Measurements from ENCODE around the gene CUL3. TPM values are rescaled to one million over a fixed set of nuclear protein-coding genes. Genes with fewer than 3 reads are reported as not detected.

CUL3 gene
- total and polyA plus RNA-seq, 10 of the 15 experiments (the other 5 are each of a cell fraction or from before 2014, with no cell fraction given), result 22.0 to 95.4 (median 53.4) TPM

DNA sequence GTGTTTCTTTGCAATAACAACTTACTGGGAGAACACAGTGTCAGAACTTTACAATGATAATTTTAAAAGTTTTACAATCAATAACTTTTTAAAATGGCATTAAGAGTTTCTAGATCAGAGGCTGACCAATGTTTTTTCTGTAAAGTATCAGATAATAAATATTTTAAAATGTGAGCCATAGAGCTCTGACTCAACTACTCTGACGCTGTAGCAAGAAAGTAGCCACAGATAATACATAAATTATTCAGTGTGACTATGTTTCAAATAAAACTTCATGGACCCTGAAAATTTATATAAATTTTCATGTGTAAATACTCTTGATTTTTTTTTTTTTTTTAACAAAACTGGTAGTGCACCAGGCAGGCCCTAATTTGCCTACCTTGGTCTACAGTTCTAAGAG, 77.4 kb downstream of the CUL3 start:
- Histone ChIP-seq H3K27me3 (replicated peaks in 1 of 2; ENCODE audit: control insufficient read depth in 2 of 2, insufficient read depth in 2 of 2, low read length in 1 of 2) (no peaks in the 10 kb centered on the region), H3K4me1 (ENCODE audit: control insufficient read depth, insufficient read depth, low read length) (no peaks in the 10 kb centered on the region), H3K9me3 (replicated peaks; ENCODE audit: control insufficient read depth, insufficient read depth, low read length) (no peaks in the 10 kb centered on the region), H3K4me2 (ENCODE audit: control insufficient read depth, insufficient read depth) (no peak overlapping the region), H3K4me3 (no peak overlapping the region), H3K79me2 (ENCODE audit: control insufficient read depth, insufficient read depth, low read length) (no peaks in the 10 kb centered on the region), H3K36me3 (ENCODE audit: control insufficient read depth in 2 of 2, insufficient read depth in 2 of 2, low read length in 1 of 2) (peaks cover 2 to 15% of the 10 kb centered on the region in 2 experiments), H3K27ac (ENCODE audit: control insufficient read depth, insufficient read depth) (no peak overlapping the region), H2AFZ (ENCODE audit: control insufficient read depth, low read depth, low read length) (no peak overlapping the region), H4K20me1 (ENCODE audit: control insufficient read depth, insufficient read depth) (no peaks in the 10 kb centered on the region), H3K9ac (ENCODE audit: control insufficient read depth, insufficient read depth, low read length) (no peak overlapping the region)
- RAD21 ChIA-PET (ENCODE audit: unreplicated experiment), result interaction anchor here (0.9 kb wide), 1 partner anchor 12 kb away, joined by 3 read pairs; no protein-coding TSS in a partner anchor
- in situ Hi-C loops (cut with MboI), result no loop called here
- no peak for ATAC-seq
- POLR2A ChIA-PET, result no interaction called here
- BruUV-seq (replicated peaks), result no TSS peak
- intact Hi-C loops (cut with micrococcal nuclease; ENCODE audit: unreplicated experiment), result no loop called here
- 100% methylated on average over 1 of the region's 1 CpG for WGBS (ENCODE audit: insufficient coverage, insufficient replicate concordance, low lambda C conversion rate, missing lambda C conversion rate)
- DNase-seq (ENCODE audit: low read depth, low spot score), result no peak
- no peak for FAIRE-seq
- SMC1A ChIA-PET (ENCODE audit: uncharacterized antibody, unreplicated experiment), result interaction anchor here (1.9 kb wide), 1 partner anchor 75 kb away, joined by 7 read pairs; no protein-coding TSS in a partner anchor
- CTCF ChIA-PET, result interaction anchor here (0.7 to 3.1 kb wide), 3 partner anchors 10 to 139 kb away, joined by 3 to 10 read pairs (median 3); no protein-coding TSS in a partner anchor
- TF ChIP-seq NFYB (IDR thresholded peaks at IDR 0.05; ENCODE audit: insufficient read depth, low read depth, low read length) (no peak), MTA3 (IDR thresholded peaks at IDR 0.05; ENCODE audit: borderline replicate concordance, low read length) (no peak), NRF1 (conservative IDR thresholded peaks at IDR 0.05; ENCODE audit: low read depth, low read length) (no peak), LARP7 (IDR thresholded peaks at IDR 0.05) (no peak), RUNX3 (IDR thresholded peaks at IDR 0.05; ENCODE audit: low read length) (no peak), EGR1 (IDR thresholded peaks at IDR 0.05; ENCODE audit: borderline replicate concordance in 1 of 2, low read depth in 2 of 2, low read length in 2 of 2) (no peak), SMAD5 (IDR thresholded peaks at IDR 0.05; ENCODE audit: low read depth) (no peak), TBL1XR1 (IDR thresholded peaks at IDR 0.05; ENCODE audit: low read depth, low read length) (no peak), IRF4 (IDR thresholded peaks at IDR 0.05; ENCODE audit: low read depth, low read length) (no peak), CHD1 (IDR thresholded peaks at IDR 0.05; ENCODE audit: low read depth, low read length) (no peak), CHD2 (IDR thresholded peaks at IDR 0.05; ENCODE audit: borderline replicate concordance, low read depth, low read length) (no peak), CEBPB (IDR thresholded peaks at IDR 0.05; ENCODE audit: borderline replicate concordance in 1 of 2, low read depth in 2 of 2, low read length in 2 of 2) (no peak), TCF12 (IDR thresholded peaks at IDR 0.05; ENCODE audit: low read depth, low read length) (no peak), SRF (IDR thresholded peaks at IDR 0.05; ENCODE audit: low read depth in 2 of 2, low read length in 2 of 2) (no peak)
- TF ChIP-seq, protein P1, sequence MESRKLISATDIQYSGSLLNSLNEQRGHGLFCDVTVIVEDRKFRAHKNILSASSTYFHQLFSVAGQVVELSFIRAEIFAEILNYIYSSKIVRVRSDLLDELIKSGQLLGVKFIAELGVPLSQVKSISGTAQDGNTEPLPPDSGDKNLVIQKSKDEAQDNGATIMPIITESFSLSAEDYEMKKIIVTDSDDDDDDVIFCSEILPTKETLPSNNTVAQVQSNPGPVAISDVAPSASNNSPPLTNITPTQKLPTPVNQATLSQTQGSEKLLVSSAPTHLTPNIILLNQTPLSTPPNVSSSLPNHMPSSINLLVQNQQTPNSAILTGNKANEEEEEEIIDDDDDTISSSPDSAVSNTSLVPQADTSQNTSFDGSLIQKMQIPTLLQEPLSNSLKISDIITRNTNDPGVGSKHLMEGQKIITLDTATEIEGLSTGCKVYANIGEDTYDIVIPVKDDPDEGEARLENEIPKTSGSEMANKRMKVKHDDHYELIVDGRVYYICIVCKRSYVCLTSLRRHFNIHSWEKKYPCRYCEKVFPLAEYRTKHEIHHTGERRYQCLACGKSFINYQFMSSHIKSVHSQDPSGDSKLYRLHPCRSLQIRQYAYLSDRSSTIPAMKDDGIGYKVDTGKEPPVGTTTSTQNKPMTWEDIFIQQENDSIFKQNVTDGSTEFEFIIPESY (IDR thresholded peaks at IDR 0.05), result no peak
- TF ChIP-seq, protein P2, sequence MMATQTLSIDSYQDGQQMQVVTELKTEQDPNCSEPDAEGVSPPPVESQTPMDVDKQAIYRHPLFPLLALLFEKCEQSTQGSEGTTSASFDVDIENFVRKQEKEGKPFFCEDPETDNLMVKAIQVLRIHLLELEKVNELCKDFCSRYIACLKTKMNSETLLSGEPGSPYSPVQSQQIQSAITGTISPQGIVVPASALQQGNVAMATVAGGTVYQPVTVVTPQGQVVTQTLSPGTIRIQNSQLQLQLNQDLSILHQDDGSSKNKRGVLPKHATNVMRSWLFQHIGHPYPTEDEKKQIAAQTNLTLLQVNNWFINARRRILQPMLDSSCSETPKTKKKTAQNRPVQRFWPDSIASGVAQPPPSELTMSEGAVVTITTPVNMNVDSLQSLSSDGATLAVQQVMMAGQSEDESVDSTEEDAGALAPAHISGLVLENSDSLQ (IDR thresholded peaks at IDR 0.05), result no peak
- TF ChIP-seq, protein P3, sequence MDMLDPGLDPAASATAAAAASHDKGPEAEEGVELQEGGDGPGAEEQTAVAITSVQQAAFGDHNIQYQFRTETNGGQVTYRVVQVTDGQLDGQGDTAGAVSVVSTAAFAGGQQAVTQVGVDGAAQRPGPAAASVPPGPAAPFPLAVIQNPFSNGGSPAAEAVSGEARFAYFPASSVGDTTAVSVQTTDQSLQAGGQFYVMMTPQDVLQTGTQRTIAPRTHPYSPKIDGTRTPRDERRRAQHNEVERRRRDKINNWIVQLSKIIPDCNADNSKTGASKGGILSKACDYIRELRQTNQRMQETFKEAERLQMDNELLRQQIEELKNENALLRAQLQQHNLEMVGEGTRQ (IDR thresholded peaks at IDR 0.05; ENCODE audit: borderline replicate concordance, low read depth, low read length), result no peak
- TF ChIP-seq, protein P4, sequence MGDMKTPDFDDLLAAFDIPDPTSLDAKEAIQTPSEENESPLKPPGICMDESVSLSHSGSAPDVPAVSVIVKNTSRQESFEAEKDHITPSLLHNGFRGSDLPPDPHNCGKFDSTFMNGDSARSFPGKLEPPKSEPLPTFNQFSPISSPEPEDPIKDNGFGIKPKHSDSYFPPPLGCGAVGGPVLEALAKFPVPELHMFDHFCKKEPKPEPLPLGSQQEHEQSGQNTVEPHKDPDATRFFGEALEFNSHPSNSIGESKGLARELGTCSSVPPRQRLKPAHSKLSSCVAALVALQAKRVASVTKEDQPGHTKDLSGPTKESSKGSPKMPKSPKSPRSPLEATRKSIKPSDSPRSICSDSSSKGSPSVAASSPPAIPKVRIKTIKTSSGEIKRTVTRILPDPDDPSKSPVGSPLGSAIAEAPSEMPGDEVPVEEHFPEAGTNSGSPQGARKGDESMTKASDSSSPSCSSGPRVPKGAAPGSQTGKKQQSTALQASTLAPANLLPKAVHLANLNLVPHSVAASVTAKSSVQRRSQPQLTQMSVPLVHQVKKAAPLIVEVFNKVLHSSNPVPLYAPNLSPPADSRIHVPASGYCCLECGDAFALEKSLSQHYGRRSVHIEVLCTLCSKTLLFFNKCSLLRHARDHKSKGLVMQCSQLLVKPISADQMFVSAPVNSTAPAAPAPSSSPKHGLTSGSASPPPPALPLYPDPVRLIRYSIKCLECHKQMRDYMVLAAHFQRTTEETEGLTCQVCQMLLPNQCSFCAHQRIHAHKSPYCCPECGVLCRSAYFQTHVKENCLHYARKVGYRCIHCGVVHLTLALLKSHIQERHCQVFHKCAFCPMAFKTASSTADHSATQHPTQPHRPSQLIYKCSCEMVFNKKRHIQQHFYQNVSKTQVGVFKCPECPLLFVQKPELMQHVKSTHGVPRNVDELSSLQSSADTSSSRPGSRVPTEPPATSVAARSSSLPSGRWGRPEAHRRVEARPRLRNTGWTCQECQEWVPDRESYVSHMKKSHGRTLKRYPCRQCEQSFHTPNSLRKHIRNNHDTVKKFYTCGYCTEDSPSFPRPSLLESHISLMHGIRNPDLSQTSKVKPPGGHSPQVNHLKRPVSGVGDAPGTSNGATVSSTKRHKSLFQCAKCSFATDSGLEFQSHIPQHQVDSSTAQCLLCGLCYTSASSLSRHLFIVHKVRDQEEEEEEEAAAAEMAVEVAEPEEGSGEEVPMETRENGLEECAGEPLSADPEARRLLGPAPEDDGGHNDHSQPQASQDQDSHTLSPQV (IDR thresholded peaks at IDR 0.05), result no peak

Data from GM12878 (cell line).